NB4 (cell line): ENCODE measurements around the gene LHX1.

Source experiments
- DNase-seq: peaks from one replicate; pipeline ENCODE4 v3.0.0; 2010; ENCODE audit warnings: low read depth
- H3K4me3 ChIP-seq: one replicate; pipeline ENCODE4 v1.5.1; 2011; ENCODE audit warnings: mild to moderate bottlenecking, low read depth, low read length, moderate library complexity
- CTCF ChIP-seq: IDR thresholded peaks from one replicate; pipeline ENCODE4 v1.5.1; 2012; ENCODE audit warnings: low read depth, low read length
- MAX ChIP-seq: IDR thresholded peaks from 2 replicates; pipeline ENCODE4 v1.6.1; 2011; ENCODE audit warnings: low read depth, low read length
- MYC ChIP-seq: IDR thresholded peaks from 2 replicates; pipeline ENCODE4 v1.6.1; 2011; ENCODE audit warnings: low read depth, low read length
- POLR2A ChIP-seq: IDR thresholded peaks from 2 replicates; pipeline ENCODE4 v1.6.1; 2011; ENCODE audit warnings: mild to moderate bottlenecking; ENCODE audit not compliant: insufficient read length; ENCODE audit errors: extremely low read depth

Gene LHX1

GRCh38 chr17:36920032-36921005 is 17.0 kb upstream of the LHX1 start:
- no peak overlapping the region for H3K4me3 ChIP-seq
- DNase-seq, result no peak
- no peak for TF ChIP-seq MYC
- TF ChIP-seq POLR2A, result no peak
- no peak for TF ChIP-seq MAX
- no peak for TF ChIP-seq CTCF

- no peak for TF ChIP-seq MYC
- TF ChIP-seq MAX, result no peak
- no peak for TF ChIP-seq POLR2A
- TF ChIP-seq CTCF, result no peak
- H3K4me3 ChIP-seq, result no peak overlapping the region
- DNase-seq, result no peak
These were observed 16.0 kb upstream of the LHX1 start for GRCh38 chr17:36921095-36921851.

GRCh38 chr17:36922175-36922574 is 15.1 kb upstream of the LHX1 start:
- H3K4me3 ChIP-seq, result no peak overlapping the region
- DNase-seq, result no peak
- TF ChIP-seq CTCF (no peak), MAX (no peak), POLR2A (no peak), MYC (no peak)

GRCh38 chr17:36923814-36924221 is 13.5 kb upstream of the LHX1 start:
- H3K4me3 ChIP-seq, result no peak overlapping the region
- DNase-seq, result no peak
- TF ChIP-seq POLR2A (no peak), CTCF (no peak), MYC (no peak), MAX (no peak)

GRCh38 chr17:36926226-36926625 is 11.0 kb upstream of the LHX1 start:
- no peak overlapping the region for H3K4me3 ChIP-seq
- no peak for DNase-seq
- TF ChIP-seq MYC, result no peak
- TF ChIP-seq MAX, result no peak
- TF ChIP-seq POLR2A, result no peak
- no peak for TF ChIP-seq CTCF
